ENCODE results near the gene ABCA2. TPM values are rescaled to one million over a fixed set of nuclear protein-coding genes. Genes with fewer than 3 reads are reported as not detected.

Gene ABCA2
- total and polyA plus RNA-seq, 2 experiments from 2014 or later = 7.0 to 16.0 TPM

GRCh38 chr9:137009217-137009616, 18.8 kb downstream of the ABCA2 start:
- Histone ChIP-seq H3K36me3 (ENCODE audit: insufficient read depth) (no peaks in the 10 kb centered on the region), H4K20me1 (replicated peaks; ENCODE audit: insufficient read depth) (no peaks in the 10 kb centered on the region), H3K9me2 (ENCODE audit: insufficient read depth) (no peaks in the 10 kb centered on the region), H3K27me3 (ENCODE audit: insufficient read depth) (no peaks in the 10 kb centered on the region), H3K4me3 (no peak overlapping the region), H3K79me2 (replicated peaks; ENCODE audit: insufficient read depth) (no peaks in the 10 kb centered on the region), H3K27ac (ENCODE audit: low read depth) (no peak overlapping the region), H3K4me2 (no peak overlapping the region), H3K4me1 (ENCODE audit: insufficient read depth) (no peaks in the 10 kb centered on the region), H3F3A (replicated peaks; ENCODE audit: low read depth) (no peaks in the 10 kb centered on the region), H2AFZ (no peak overlapping the region)
- Mint-ChIP-seq H3K36me3 (ENCODE audit: low read depth) (peaks cover 6% of the 10 kb centered on the region; the same call in 2 of the 3 replicates), H3K4me1 (no peaks in the 10 kb centered on the region), H3K9me3 (peaks cover 19% of the 10 kb centered on the region), H3K4me3 (no peak overlapping the region), H3K27ac (no peak overlapping the region), H3K27me3 (ENCODE audit: insufficient read depth, low read depth, poor library complexity) (peaks cover 3% of the 10 kb centered on the region)
- TF ChIP-seq NANOG (IDR thresholded peaks at IDR 0.05; ENCODE audit: borderline replicate concordance) = no peak
- no peak for TF ChIP-seq EZH2phosphoT487 (IDR thresholded peaks at IDR 0.05; ENCODE audit: unreplicated experiment)
- TF ChIP-seq REST (IDR thresholded peaks at IDR 0.05; ENCODE audit: unreplicated experiment) = no peak
- no peak for TF ChIP-seq ZNF114 (CRISPR knock-in tag; IDR thresholded peaks at IDR 0.05)
- no peak for TF ChIP-seq ETS1 (IDR thresholded peaks at IDR 0.05)
- no peak for TF ChIP-seq STAT1 (IDR thresholded peaks at IDR 0.05; ENCODE audit: unreplicated experiment)
- TF ChIP-seq ZNF462 (CRISPR knock-in tag; IDR thresholded peaks at IDR 0.05) = no peak
- no peak for TF ChIP-seq EZH2 (IDR thresholded peaks at IDR 0.05; ENCODE audit: low read depth, unreplicated experiment)
- no peak for TF ChIP-seq POLR2AphosphoS5 (IDR thresholded peaks at IDR 0.05; ENCODE audit: low read depth)
- TF ChIP-seq ZNF331 (CRISPR knock-in tag; IDR thresholded peaks at IDR 0.05; ENCODE audit: low read depth) = no peak
- TF ChIP-seq CTCF (conservative IDR thresholded peaks at IDR 0.05; ENCODE audit: low read depth in 2 of 2) = no peak
- no peak for TF ChIP-seq JUNB (IDR thresholded peaks at IDR 0.05; ENCODE audit: unreplicated experiment)
- no peak for TF ChIP-seq CREB1 (CRISPR knock-in tag; IDR thresholded peaks at IDR 0.05; ENCODE audit: low read depth)
- DNase-seq (ENCODE audit: low spot score) (no peak), ATAC-seq (no peak)
